GM19463 (cell line): ENCODE results near the gene THEM5.

Experiments
- ATAC-seq: cut with Tn5 transposase; IDR thresholded peaks from one replicate; pipeline ENCODE4 v1.9.1; 2021; ENCODE audit warnings: mild to moderate bottlenecking, moderate library complexity; ENCODE audit not compliant: unreplicated experiment

Gene THEM5

GRCh38 chr1:151803164-151803563, 50.3 kb downstream of the THEM5 start:
- ATAC-seq, result no peak

GRCh38 chr1:151802372-151802771, 51.1 kb downstream of the THEM5 start:
- no peak for ATAC-seq

- ATAC-seq, result no peak
Observed at GRCh38 chr1:151801846-151802245, 51.7 kb downstream of the THEM5 start.

DNA sequence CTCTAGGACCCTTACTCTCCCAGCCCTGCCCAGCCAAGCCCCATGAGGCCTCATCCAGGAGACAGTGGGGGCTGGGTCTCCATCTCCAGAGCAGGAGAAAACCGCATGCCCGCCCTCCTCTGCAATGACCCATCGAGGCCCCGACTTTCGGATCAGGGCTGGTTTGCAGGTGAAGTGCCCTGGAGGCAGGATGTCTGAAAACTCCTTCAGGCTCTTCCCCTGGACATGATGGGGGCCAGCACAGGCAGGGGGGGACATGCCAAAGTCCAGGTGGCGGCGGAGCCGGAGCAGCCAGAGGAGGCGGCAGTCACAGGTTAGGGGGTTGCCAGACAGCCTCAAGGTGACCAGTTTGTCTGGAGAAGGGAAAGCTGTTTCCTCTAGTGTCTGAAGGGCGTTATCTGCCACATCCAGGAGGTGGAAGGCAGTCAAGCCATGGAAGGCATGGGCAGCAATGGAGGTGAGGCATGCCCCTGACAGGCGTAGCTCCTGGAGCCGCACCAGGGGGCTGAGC, 52.1 kb downstream of the THEM5 start:
- ATAC-seq, result no peak

DNA sequence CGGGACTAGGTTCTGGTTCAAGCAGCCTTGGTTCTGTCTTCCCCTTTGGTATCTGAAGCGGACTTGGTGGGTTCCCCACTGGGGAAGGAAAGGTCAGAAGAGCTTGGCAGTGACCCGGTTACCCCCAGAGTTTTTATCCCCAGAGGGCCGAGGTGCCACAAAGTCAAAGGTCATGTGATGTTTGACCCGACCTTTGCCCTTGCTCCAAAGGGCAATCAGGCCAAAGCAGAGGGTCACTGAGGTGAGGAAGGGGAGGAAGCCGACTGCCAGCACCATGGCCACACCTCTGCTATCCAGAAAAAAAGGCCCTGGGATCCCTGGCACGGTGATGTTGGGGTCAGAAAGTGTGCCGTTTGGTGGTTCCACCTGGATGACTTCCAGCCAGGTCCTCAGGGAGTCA, 52.7 kb downstream of the THEM5 start:
- no peak for ATAC-seq

GRCh38 chr1:151799179-151800022, 54.1 kb downstream of the THEM5 start:
- ATAC-seq, result no peak

DNA sequence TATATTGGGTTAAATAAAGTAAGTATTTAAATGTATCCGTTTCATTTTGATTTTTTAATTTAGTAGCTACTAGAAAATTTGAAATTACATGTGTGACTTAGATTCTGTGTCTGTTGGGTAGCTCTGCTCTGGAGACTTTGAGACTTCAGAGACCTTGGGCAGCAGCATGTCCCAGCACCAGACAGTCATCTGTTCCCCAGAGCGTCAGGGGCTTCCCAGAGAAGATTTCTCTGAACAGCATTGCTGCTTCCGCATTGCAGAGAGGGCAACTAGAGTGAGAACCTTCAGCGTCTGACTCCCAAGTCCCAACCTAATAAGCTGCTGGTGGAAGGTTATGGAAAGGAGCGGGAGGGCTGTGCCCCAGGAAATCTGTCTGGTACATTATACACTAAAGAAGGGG, 54.9 kb downstream of the THEM5 start:
- no peak for ATAC-seq
